NOMO-1 (cell line): ENCODE results near the gene CBX5.
"Not testable (repeated sequence)": the region's sequence is repeated elsewhere in the genome, so short reads cannot be mapped to it uniquely, and the experiment has no call there.

Source experiments
- DNase-seq, 2 experiments: peaks; one replicate each; lab custom pipeline; 2025; ENCODE audit not compliant: unreplicated experiment in 2 of 2; lab: John Stamatoyannopoulos, UW

The CBX5 gene

GRCh38 chr12:54204316-54204715 lies 75.6 kb downstream of the CBX5 start:
- DNase-seq: no peak

- peak; percentile 46 to 54 for DNase-seq
Observed at GRCh38 chr12:54201001-54201794, 78.7 kb downstream of the CBX5 start.

DNA sequence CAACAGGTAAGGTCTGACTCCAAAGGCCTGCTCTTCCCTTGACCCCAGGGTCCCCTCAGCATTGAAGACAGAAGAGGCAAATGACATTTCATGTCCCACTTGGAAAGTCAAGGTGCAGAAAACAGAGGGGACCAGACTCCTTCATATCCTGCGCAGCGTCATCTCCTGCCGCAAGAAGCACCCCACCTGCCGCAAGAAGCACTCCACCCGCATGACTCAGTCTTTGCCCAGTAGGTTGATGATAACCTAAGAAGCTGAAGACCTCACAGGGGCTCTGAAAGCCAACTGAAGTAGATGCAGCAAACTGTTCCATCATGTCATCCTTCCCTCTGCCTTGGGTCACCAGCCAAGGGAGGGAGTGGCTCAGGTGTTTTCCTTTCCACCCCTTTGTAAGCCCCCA lies 79.5 kb downstream of the CBX5 start:
- DNase-seq: no peak

DNA sequence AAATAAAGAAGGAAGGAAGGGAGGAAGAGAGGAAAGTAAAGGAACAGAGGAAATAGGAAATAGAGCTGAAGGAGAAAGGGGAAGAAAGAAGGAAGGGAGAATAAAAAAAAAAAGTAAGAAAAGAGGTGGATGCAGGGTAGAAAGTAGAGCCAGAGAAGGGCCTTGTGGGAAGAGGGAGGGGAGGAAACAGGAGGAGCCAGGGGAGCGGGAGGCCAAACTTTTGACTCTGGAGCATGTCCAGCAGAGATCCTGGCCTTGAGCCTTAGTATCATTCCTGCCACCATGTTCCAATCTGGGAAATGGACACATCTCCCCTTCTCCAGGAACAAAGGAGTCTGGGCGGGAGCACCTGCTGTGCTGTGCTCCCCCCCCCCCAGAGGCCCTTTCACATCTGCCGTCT lies 80.0 kb downstream of the CBX5 start:
- DNase-seq: no peak

DNA sequence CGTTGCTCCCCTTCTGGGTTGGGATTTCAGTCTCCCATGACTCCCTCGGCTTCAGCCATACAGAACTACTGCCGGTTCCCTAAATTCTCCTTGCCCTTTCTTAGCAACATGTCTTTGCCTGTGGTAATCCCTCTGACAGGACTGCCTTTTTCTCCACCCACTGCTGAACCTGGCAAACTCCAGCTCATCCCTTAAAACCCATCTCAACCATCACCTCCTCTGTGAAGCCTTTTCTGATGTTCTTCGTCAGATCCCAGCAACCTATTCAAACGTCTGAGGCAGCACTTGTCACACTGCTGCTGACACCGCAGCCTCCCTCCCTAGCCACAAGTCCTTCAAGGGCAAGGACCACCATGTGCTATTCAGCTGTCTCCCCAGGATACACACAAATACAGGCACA lies 80.9 kb downstream of the CBX5 start:
- no peak for DNase-seq

DNA sequence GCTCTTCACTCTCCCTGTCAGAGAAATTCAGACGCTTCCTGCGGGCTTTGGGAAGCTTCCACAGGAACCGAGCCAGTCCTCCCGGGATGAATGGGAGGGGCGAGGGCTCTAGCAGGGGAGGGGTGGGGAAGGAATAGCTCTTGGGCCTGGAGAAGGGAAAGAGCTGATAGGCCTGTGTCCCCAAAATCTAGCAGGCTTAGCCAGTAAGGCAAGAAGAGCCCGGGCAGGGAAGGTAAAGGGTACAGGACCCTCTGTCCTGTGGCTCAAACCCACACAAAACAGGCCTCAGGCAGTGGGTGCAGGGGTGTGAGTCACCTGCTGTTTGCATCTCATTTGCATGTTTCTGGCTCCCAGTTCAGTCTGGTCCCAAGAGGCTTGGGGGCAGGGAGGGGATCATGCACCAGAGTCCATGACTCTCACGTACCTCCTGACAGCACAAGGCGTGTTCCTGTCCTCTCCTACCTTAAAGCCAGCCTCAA lies 82.5 kb downstream of the CBX5 start:
- no peak for DNase-seq

- no peak for DNase-seq
Observed at GRCh38 chr12:54197010-54197409, 82.9 kb downstream of the CBX5 start.

DNA sequence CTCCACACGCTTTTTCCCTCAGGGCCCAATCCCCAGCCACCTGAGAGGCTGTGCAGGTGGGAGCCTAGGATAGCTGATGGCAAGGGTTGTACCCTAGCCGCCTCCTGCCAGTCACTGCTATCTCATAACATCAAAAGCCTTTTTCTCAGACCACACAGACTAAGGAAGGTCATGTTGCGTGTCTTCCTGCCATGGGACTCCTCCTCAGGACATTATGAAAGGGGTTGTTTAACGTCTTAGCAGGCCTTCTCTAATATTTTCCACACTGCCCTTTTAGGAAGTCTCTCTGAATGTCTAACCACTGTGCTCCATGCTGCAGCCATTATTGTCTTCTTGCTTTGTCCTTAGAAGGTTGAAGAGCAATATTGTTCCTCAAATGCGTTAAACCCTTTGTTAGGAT lies 83.5 kb downstream of the CBX5 start:
- DNase-seq: peak in 1 of 2 experiments; percentile 60

- DNase-seq: peak; percentile 81 to 85
Observed at GRCh38 chr12:54195737-54196347, 84.1 kb downstream of the CBX5 start.

DNA sequence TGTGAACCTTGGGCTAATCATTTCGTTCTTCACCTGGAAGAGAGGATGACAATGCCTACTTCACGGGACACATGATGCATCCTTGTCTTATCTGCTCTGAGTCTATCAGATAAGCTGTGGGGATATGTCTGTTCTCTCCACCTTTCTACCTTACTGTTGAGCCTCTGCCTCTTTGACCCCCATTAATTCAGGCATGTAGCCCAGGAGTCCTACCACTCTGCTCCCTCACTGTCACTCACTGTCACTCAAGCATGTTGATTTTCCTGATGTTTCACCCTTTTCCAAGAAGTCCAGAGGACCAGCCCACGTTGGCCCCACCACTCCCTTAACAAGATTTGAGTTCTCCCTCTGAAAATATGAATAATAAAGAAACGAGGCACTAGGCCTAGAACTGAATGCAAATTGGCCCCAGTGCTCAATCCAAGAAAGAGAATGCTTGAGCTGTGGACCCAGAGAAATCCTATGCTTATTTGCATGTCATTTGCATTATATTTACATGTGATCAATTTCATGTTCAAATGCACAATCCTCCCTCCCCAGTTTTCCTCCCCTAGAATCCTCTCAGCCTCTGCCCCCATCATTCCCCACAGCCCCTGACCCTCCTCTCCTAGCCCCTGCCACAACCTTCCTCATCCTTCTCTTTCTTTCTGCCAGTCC lies 84.7 kb downstream of the CBX5 start:
- DNase-seq: no peak

GRCh38 chr12:54194611-54195010 lies 85.3 kb downstream of the CBX5 start:
- DNase-seq: not testable (repeated sequence)

GRCh38 chr12:54193434-54193833 lies 86.5 kb downstream of the CBX5 start:
- DNase-seq: no peak

- DNase-seq: peak; percentile 73 to 78
Observed at GRCh38 chr12:54191550-54192022, 88.3 kb downstream of the CBX5 start.

DNA sequence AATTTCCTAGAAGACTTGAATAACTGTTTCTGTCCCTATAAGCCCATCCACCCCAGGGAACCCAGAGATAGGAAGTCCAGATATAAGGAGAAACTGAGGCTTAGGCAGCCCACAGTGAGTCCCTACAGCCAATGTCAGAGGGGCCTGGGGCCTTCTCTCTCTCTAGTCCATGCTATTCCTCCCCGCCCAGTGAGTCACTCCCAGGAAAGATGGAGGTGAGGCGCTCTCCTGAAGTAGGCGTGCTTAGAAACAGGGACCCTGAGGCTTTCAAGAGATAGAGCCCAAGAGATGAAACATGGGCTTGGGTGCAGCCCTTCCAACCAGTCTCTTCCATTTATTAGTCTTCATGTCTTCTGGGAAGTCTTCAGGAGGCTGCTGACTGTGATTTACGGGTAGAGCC lies 88.8 kb downstream of the CBX5 start:
- no peak for DNase-seq

DNA sequence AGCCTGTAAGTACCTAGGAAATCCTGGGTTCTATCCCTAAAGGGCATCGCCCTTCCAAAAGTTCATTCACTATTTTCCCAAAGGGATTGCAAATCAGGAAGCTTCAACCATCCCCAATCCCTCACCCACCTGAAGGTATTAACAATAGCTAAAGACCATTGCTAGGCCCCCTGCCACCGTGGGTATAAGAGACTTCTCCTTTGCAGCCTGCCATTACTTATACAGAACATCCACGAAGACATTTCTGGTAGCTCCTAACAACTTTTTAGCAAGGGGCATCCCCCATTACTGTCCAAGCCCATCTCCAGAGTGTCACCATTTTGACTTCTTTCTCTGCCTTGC lies 90.8 kb downstream of the CBX5 start:
- DNase-seq: no peak

DNA sequence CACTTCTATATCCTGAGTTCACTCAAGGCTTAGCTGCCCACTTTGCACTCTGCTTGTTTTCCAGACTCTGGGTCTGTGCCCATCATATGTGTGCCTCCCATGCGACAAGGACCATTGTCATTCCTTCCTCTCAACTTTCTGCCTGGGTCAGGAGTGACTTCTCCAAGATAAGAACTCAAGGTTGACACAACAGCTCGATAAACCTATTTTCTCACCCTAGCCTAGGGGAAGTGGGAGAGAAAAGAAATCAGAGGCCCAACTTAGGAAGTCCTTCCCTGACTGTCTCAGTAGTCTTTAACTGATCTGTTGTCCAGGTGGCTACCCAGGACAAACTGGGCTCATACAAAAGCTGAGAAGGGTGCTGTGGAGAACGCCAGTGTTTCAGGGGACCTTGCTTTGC lies 92.8 kb downstream of the CBX5 start:
- no peak for DNase-seq

DNA sequence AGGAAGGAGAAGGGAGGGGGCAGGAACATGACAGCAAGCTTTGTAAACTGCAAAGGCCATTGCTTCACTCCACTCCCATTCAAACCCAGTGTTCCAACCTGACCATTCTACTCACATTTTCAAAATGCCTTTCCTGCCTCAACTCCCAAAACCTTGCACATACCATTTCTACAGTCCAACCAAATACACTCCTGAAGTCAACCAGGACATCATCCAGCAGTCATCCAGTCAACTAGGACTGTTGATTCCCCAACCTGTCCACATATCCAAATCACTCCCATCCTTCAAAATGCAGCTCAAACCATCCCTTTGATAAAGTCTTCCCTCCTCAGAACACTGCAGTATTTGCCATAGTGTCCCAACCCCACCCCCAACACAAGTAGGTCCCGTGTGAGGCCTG lies 94.0 kb downstream of the CBX5 start:
- no peak for DNase-seq

- DNase-seq: not testable (repeated sequence)
Observed at GRCh38 chr12:54185297-54185696, 94.6 kb downstream of the CBX5 start.

GRCh38 chr12:54184024-54184805 lies 95.7 kb downstream of the CBX5 start:
- DNase-seq: no peak

- no peak for DNase-seq
Observed at GRCh38 chr12:54182981-54183380, 96.9 kb downstream of the CBX5 start.

- no peak for DNase-seq
Observed at GRCh38 chr12:54182086-54182485, 97.8 kb downstream of the CBX5 start.
